GM10266 (cell line): ENCODE results near the gene ARHGAP40.
"Not testable (repeated sequence)": the region's sequence is repeated elsewhere in the genome, so short reads cannot be mapped to it uniquely, and the experiment has no call there.

Experiments used
- DNase-seq: peaks from one replicate; pipeline ENCODE4 v3.0.0; 2012; ENCODE audit errors: extremely low spot score
- TF ChIP-seq, protein P1 (sequence below): IDR thresholded peaks from 2 replicates; pipeline ENCODE4 v1.5.1; 2012; ENCODE audit warnings: mild to moderate bottlenecking, low read depth; ENCODE audit not compliant: control insufficient read depth, insufficient read depth; ENCODE audit errors: missing control alignments

ARHGAP40 gene

DNA sequence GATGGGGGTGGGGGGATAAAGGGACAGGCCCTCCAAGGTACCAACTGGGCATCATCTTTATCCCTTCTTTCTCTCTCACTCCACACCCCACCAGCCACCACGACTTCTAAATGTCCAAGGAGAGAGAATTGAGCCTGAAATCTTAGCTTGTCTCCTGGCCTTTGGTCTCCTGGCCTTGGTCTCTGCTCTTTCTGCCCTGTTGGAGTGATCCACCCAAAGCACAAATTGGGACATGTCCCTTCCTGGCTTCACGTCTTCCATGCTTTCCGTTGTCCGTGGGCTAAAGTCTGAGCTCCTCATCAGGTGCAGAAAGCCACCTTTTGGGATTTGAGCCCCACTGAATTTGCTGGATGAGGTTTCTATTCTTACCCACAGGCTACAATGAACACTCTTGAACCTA lies 12.3 kb upstream of the ARHGAP40 start:
- no peak for DNase-seq
- TF ChIP-seq, protein P1, sequence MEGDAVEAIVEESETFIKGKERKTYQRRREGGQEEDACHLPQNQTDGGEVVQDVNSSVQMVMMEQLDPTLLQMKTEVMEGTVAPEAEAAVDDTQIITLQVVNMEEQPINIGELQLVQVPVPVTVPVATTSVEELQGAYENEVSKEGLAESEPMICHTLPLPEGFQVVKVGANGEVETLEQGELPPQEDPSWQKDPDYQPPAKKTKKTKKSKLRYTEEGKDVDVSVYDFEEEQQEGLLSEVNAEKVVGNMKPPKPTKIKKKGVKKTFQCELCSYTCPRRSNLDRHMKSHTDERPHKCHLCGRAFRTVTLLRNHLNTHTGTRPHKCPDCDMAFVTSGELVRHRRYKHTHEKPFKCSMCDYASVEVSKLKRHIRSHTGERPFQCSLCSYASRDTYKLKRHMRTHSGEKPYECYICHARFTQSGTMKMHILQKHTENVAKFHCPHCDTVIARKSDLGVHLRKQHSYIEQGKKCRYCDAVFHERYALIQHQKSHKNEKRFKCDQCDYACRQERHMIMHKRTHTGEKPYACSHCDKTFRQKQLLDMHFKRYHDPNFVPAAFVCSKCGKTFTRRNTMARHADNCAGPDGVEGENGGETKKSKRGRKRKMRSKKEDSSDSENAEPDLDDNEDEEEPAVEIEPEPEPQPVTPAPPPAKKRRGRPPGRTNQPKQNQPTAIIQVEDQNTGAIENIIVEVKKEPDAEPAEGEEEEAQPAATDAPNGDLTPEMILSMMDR: no peak

DNA sequence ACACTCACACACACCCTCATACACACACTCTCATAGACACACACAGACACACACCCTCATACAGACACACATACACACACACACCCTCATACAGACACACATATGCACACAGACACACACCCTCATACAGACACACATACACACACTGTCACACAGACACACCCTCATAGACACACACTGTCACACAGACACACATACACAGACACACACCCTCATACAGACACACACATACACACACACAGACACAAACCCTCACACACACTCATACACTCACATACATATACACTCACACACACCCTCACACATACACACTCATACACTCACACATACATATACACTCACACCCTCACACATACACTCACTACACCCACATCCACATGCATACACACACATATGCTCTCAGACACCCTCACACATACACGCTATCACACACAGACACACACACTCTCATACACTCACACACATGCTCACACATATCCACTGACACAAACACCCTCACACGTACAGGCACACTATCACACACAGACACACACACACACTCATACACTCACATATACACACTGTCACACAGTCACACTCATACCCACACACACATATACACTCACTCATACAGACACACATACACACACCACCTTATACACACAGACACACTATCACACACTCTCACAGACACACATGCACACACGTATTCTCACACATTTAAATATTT lies 11.5 kb upstream of the ARHGAP40 start:
- DNase-seq: no peak
- TF ChIP-seq, protein P1: no peak

DNA sequence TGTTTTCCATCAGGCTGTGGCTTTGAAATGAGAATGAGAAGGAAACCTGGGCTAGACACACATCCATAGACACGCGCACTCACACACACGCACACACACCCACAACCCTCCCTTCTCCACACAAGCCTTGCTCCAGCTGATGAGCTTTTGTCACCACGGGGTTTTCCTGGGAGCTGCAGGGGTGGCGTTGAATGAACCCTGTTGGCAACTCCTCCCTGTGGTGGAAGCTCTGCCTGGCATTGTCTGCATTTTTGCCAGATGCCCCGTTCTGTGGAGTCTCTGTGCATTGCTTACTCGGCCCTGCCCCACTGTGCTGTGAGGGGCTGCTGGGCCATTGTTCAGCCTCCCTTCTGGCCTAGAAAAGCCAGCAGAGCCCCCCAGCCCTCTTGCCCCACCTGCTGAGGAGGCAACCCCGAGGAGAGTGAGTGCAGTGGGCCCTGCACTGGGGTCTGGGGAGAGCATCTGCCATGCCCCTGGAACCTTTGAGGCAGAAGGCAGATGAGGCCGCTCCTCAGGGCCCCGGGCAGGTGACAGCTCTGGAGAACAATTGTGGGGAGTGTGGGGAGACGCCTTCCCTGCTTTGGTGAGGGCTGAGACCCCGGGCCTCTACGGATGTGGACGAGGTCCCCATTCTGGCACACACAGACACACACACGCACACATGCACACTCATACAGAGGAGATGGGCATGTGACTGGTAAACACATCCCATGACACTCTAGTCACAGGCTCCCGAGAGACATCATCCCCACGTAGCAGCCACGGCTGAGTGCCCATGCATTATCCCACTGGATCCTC lies 10.7 kb upstream of the ARHGAP40 start:
- TF ChIP-seq, protein P1: no peak
- no peak for DNase-seq

DNA sequence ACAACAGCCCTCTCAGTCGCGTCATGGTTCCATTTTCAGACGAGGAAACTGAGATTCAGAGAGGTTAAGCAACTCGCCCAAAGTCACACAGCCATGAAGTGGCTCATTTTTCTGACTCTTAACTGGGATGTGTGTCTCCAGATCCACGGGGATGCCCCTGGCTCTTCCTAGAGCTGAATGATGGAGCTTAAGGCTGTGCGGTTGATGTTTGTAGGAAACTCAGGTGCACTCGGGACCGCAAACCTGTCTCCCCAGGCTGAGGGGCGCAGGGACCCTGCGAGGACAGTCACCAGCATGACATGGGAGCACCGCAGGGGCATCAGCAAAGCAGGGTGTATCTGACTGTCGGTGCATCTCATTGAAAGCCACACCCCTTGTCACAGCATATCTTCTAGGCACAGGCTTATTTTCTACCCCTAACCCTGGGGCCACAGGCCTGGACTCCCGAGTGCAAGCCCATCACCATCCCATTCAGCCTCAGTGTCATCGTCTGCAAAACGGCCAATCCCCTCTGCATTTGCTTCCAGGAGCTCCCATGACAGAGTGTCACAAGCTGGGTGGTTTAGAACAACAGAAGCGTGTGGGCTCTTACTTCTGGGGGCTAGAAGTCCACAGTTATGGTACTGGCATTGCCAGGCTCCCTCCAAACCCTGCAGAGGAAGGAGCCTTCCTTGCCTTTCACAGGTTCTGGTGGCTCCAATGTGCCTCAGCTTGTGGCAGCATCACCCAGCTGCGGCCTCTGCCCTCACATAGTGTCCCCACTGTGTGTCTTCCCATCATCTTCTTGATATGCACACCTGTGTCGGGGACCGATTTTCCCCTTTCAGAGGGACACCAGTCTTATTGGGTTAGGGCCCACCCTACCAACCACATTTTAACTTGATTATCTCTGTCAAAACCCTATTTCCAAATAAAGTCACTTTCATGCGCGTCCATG lies 9.9 kb upstream of the ARHGAP40 start:
- no peak for DNase-seq
- TF ChIP-seq, protein P1: no peak

DNA sequence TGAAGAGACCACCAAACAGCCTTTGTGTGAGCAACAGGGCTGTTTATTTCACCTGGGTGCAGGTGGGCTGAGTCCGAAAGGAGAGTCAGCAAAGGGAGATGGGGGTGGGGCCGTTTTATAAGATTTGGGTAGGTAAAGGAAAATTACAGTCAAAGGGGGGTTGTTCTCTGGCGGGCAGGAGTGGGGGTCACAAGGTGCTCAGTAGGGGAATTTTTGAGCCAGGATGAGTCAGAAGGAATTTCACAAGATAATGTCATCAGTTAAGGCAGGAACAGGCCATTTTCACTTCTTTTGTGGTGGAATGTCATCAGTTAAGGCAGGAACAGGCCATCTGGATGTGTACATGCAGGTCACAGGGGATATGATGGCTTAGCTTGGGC lies 9.2 kb upstream of the ARHGAP40 start:
- DNase-seq: not testable (repeated sequence)

DNA sequence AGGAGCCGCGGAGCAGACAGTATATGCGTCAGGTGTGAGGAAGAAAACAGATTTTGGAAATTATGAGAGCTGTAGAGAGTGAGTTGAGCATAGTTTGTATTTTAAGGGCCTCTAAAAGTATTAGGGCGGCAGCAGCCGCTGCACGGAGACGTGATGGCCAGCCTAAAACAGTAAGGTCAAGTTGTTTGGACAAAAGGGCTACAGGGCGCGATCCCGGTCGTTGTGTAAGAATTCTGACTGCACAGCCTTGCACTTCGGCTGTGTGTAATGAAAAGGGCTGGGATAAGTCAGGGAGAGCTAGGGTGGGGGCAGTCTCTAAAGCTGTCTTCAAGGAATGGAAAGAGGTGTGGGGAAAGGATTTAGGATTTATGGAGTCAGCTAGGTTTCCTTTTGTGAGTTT lies 7.3 kb upstream of the ARHGAP40 start:
- not testable (repeated sequence) for DNase-seq

DNA sequence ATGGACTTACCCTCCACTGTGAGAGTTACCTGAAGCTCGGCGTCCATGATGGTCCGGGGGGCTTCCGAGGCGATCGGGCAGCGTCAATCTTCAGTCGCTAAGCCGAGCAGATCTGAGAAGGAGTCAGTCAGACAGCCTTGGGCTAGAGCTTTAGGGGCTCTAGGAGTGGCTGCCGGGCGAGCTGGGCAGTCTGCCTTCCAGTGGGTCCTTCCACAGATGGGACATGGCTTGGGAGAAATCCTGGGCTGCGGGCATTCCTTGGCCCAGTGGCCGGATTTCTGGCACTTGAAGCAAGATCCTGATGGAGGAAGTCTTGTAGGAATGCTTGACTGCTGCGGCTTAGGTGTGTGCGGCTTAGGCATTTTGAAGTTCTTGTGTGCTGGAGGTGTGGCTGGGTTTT lies 5.7 kb upstream of the ARHGAP40 start:
- not testable (repeated sequence) for DNase-seq

DNA sequence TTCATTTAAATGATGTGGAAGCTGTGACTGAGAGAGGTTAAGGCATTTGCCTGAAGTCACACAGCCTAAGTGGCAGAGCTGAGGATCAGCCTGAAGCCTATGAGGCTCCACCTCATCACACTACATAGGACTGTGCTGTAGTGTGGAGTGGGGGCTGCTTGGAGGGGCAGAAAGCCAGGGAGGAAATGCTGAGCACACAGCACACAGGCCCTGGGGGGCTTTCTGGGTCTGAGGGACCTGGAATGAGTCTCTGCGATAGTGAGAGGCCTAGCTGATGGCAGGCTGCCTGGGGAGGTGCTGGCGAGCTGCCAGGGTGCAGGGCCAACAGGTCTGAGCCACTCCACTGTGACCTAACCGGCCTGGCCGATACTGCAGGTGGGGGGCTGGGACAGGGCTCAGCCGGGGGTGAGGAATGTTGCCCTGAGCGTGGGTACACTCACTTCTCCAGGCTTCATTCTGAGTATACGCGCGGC lies 2.2 kb upstream of the ARHGAP40 start:
- TF ChIP-seq, protein P1: no peak
- DNase-seq: no peak
